ENCODE measurements around the gene NADSYN1.

GRCh38 chr11:71438650-71439049, 14.4 kb upstream of the NADSYN1 start:
- TF ChIP-seq EZH2 (IDR thresholded peaks at IDR 0.05; ENCODE audit: low read length, missing control alignments) (no peak), CTCF (conservative IDR thresholded peaks at IDR 0.05 in 1 of 2, IDR thresholded peaks at IDR 0.05 in 1 of 2; ENCODE audit: low read depth in 1 of 2, low read length in 2 of 2) (no peak)

Measured in fibroblast of lung (primary cell).